ENCODE data around the gene PRKCA.

- no peak for TF ChIP-seq EZH2phosphoT487 (IDR thresholded peaks at IDR 0.05; ENCODE audit: borderline replicate concordance, low read length)
- TF ChIP-seq CTCF (conservative IDR thresholded peaks at IDR 0.05; ENCODE audit: low read depth, low read length) = no peak
Measured at GRCh38 chr17:66485309-66485947, 183.0 kb downstream of the PRKCA start.
